Measurements from ENCODE around the gene MTA2. TPM values are rescaled to one million over a fixed set of nuclear protein-coding genes. Genes with fewer than 3 reads are reported as not detected.

Gene MTA2
- total and polyA plus RNA-seq, 2 of the 8 experiments (the other 6 are each of a cell fraction or from before 2014, with no cell fraction given) = 25.7 to 114 TPM

DNA sequence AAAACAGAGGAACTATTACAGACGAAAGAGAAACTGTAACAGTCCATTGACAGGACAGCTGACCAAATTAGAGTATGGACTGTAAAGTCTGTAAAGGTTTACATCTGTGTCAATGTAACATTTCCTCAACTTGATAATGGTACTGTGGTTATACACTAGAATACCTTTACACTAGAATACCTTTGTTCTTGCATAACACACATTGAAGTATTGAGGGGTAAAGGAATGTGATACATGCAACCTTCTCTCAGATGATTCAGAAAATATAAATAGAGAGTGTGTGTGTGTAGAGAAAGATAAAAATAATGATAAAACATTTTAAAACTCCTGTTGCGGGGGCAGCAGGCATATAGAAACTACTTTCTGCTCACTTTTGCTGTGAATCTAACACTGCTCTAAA lies 22.4 kb downstream of the MTA2 start:
- Histone ChIP-seq H3K79me1 (ENCODE audit: low read depth, low read length) (0 out of 2 replicates have a peak, but pooled peaks cover 2% of the 10 kb centered on the region), H4K20me1 (replicated peaks in 1 of 2; ENCODE audit: control insufficient read depth in 1 of 2, insufficient read depth in 2 of 2, low read length in 2 of 2) (peaks cover 0 to 3% of the 10 kb centered on the region in 2 experiments), H2BK120ac (replicated peaks; ENCODE audit: low read depth, low read length) (no peak overlapping the region), H4K91ac (replicated peaks; ENCODE audit: insufficient read length, low read length) (no peak overlapping the region), H3K9me3 (ENCODE audit: insufficient read depth in 2 of 2, low read depth in 1 of 2, low read length in 1 of 2) (no peaks in the 10 kb centered on the region), H4K8ac (ENCODE audit: extremely low read depth, insufficient read depth, low read length) (no peak overlapping the region), H2AK5ac (ENCODE audit: low read depth, low read length) (no peak overlapping the region), H4K5ac (ENCODE audit: insufficient read length, low read depth, low read length) (no peak overlapping the region), H3K4ac (replicated peaks; ENCODE audit: insufficient read length, low read depth, low read length) (no peak overlapping the region), H3K23me2 (ENCODE audit: low read depth, low read length) (peaks cover 6% of the 10 kb centered on the region), H3K4me2 (ENCODE audit: insufficient read depth in 1 of 2, low read depth in 2 of 2, low read length in 2 of 2) (no peak overlapping the region), H3K79me2 (ENCODE audit: control insufficient read depth in 1 of 2, insufficient read depth in 2 of 2, low read length in 2 of 2) (no peaks in the 10 kb centered on the region), H2AFZ (ENCODE audit: low read length) (no peak overlapping the region), H3K18ac (ENCODE audit: extremely low read depth, low read length) (no peak overlapping the region), H3K9ac (replicated peaks in 1 of 4; ENCODE audit: extremely low read depth in 1 of 4, low read depth in 3 of 4, low read length in 3 of 4) (no peak overlapping the region), H2BK15ac (ENCODE audit: low read length) (no peak overlapping the region), H3K27me3 (replicated peaks in 1 of 4; ENCODE audit: control insufficient read depth in 3 of 4, extremely low read depth in 1 of 4, insufficient read depth in 3 of 4, low read length in 3 of 4) (no peaks in the 10 kb centered on the region), H3K4me3 (ENCODE audit: extremely low read depth in 1 of 4, insufficient read depth in 2 of 4, low read depth in 3 of 4, low read length in 4 of 4) (no peak overlapping the region), H3K36me3 (ENCODE audit: control insufficient read depth in 2 of 4, insufficient read depth in 4 of 4, low read length in 3 of 4) (peaks cover 2 to 25% (median 18%) of the 10 kb centered on the region in 4 experiments; a peak in 7 of 8 replicates), H3K14ac (ENCODE audit: insufficient read length) (no peak overlapping the region), H3K27ac (ENCODE audit: low read depth, low read length) (no peak overlapping the region), H2BK12ac (ENCODE audit: low read depth, low read length) (no peak overlapping the region), H3K4me1 (replicated peaks in 1 of 4; ENCODE audit: control insufficient read depth in 3 of 4, insufficient read depth in 4 of 4, low read length in 3 of 4) (peaks cover 0 to 8% (median 4%) of the 10 kb centered on the region in 4 experiments; a peak in 3 of 7 replicates), H2BK5ac (ENCODE audit: low read depth, low read length) (no peak overlapping the region), H2BK20ac (ENCODE audit: low read length) (no peak overlapping the region), H3K56ac (replicated peaks; ENCODE audit: insufficient read length, low read depth, low read length) (no peak overlapping the region), H3K23ac (ENCODE audit: insufficient read length) (no peak overlapping the region)
- DNase-seq (ENCODE audit: low read depth in 1 of 2, low spot score in 2 of 2) (no peak), FAIRE-seq (no peak)
- WGBS, 2 experiments (ENCODE audit: extremely low coverage in 1 of 2, insufficient coverage in 1 of 2, insufficient read length in 1 of 2, insufficient replicate concordance in 2 of 2, low coverage in 1 of 2, low lambda C conversion rate in 2 of 2, missing lambda C conversion rate in 1 of 2) = 86% methylated on average over 2 of the region's 2 CpGs; no CpG with 5 or more reads in 1 of the 2 experiments
- POLR2A ChIA-PET (ENCODE audit: partially characterized antibody) = interaction anchor here (0.6 to 20.7 kb wide), 4 partner anchors 10 to 247 kb away, joined by 3 to 336 read pairs (median 4); partner anchors contain the start of genes C11orf98 and CSKMT
- CTCF ChIA-PET (ENCODE audit: partially characterized antibody) = no interaction called here
- TF ChIP-seq MAX (IDR thresholded peaks at IDR 0.05) = no peak
- TF ChIP-seq POLR2AphosphoS5 (IDR thresholded peaks at IDR 0.05; ENCODE audit: low read depth, low read length) = no peak
- TF ChIP-seq BRCA1 (IDR thresholded peaks at IDR 0.05; ENCODE audit: low read depth, low read length) = no peak
- TF ChIP-seq SP2 (IDR thresholded peaks at IDR 0.05; ENCODE audit: low read length) = no peak
- TF ChIP-seq RBBP5 (IDR thresholded peaks at IDR 0.05; ENCODE audit: borderline replicate concordance, low read depth, low read length) = no peak
- no peak for TF ChIP-seq BCL11A (IDR thresholded peaks at IDR 0.05; ENCODE audit: low read depth in 2 of 2, low read length in 2 of 2)
- no peak for TF ChIP-seq SUZ12 (IDR thresholded peaks at IDR 0.05; ENCODE audit: low read length)
- TF ChIP-seq NANOG (IDR thresholded peaks at IDR 0.05; ENCODE audit: insufficient read depth, low read depth, low read length, poor library complexity, severe bottlenecking) = no peak
- no peak for TF ChIP-seq RAD21 (IDR thresholded peaks at IDR 0.05 in 1 of 2, conservative IDR thresholded peaks at IDR 0.05 in 1 of 2; ENCODE audit: low read depth in 2 of 2, low read length in 2 of 2)
- no peak for TF ChIP-seq ATF3 (IDR thresholded peaks at IDR 0.05; ENCODE audit: insufficient read depth, low read depth, low read length)
- no peak for TF ChIP-seq GTF2F1 (IDR thresholded peaks at IDR 0.05; ENCODE audit: borderline replicate concordance, low read depth, low read length)
- no peak for TF ChIP-seq SIRT6 (IDR thresholded peaks at IDR 0.05; ENCODE audit: low read length)
- no peak for TF ChIP-seq CTBP2 (IDR thresholded peaks at IDR 0.05; ENCODE audit: borderline replicate concordance, insufficient read depth, insufficient read length, low read length)

All from H1 (cell line).